BJ (cell line): ENCODE data around the gene NCOA1. TPM values are rescaled to one million over a fixed set of nuclear protein-coding genes. Genes with fewer than 3 reads are reported as not detected.
"Not testable (repeated sequence)": the region's sequence is repeated elsewhere in the genome, so short reads cannot be mapped to it uniquely, and the experiment has no call there.

ENCODE experiments used
- CTCF ChIA-PET: fragments of 350-600 bp; formaldehyde crosslinking; extraction: SDS; loops from one replicate; lab custom pipeline; 2021; ENCODE audit warnings: antibody characterized with exemption, inconsistent platforms; lab: Yijun Ruan, JAX
- POLR2A ChIA-PET: fragments of 300-600 bp; sonication (Branson Sonifier 250); formaldehyde crosslinking; extraction: SDS; loops from one replicate; lab custom pipeline; 2021; ENCODE audit warnings: antibody characterized with exemption; lab: Charles Lee
- DNase-seq: peaks from one replicate; pipeline ENCODE4 v3.0.0-alpha.2; 2011; ENCODE audit warnings: low read depth
- H3K27me3 ChIP-seq: 2 replicates; pipeline ENCODE4 v1.6.0; 2011; ENCODE audit warnings: low read length; ENCODE audit not compliant: control insufficient read depth, insufficient read depth
- H3K36me3 ChIP-seq: 2 replicates; pipeline ENCODE4 v1.5.1; 2011; ENCODE audit warnings: low read length; ENCODE audit not compliant: control insufficient read depth, insufficient read depth
- H3K4me3 ChIP-seq: 2 replicates; pipeline ENCODE4 v1.5.1; 2011; ENCODE audit warnings: low read depth, mild to moderate bottlenecking, control low read depth, low read length
- CTCF ChIP-seq: IDR thresholded peaks from 2 replicates; pipeline ENCODE4 v1.5.1; 2011; ENCODE audit warnings: low read depth, mild to moderate bottlenecking, control low read depth, inconsistent platforms, low read length, moderate library complexity; ENCODE audit not compliant: insufficient read depth
- polyA plus RNA-seq: library from polyadenylated mRNA; depleted of rRNA; stranded (reverse); fragments of >200 nt; gene quantifications from 2 replicates; pipeline ENCODE4 v1.2.3, GENCODE V29; 2011

NCOA1 gene
- polyA plus RNA-seq, 1 experiment, result 16.0 TPM

- ChIA-PET POLR2A (no interaction called here), CTCF (no interaction called here)
- H3K36me3 ChIP-seq, result no peaks in the 10 kb centered on the region
- no peak for DNase-seq
- no peak for TF ChIP-seq CTCF
- H3K27me3 ChIP-seq, result no peaks in the 10 kb centered on the region
- no peak overlapping the region for H3K4me3 ChIP-seq
Measured at GRCh38 chr2:24576617-24577016, 85.6 kb downstream of the NCOA1 start.

- Histone ChIP-seq H3K27me3 (no peaks in the 10 kb centered on the region), H3K36me3 (no peaks in the 10 kb centered on the region), H3K4me3 (no peak overlapping the region)
- DNase-seq, result no peak
- CTCF ChIA-PET, result no interaction called here
- POLR2A ChIA-PET, result no interaction called here
- no peak for TF ChIP-seq CTCF
Measured at GRCh38 chr2:24577481-24577880, 86.4 kb downstream of the NCOA1 start.

- Histone ChIP-seq H3K36me3 (no peaks in the 10 kb centered on the region), H3K4me3 (no peak overlapping the region), H3K27me3 (no peaks in the 10 kb centered on the region)
- ChIA-PET POLR2A (no interaction called here), CTCF (interaction anchor here (0.7 kb wide), 1 partner anchor 214 kb away, joined by 4 read pairs; the partner anchor contains the start of genes CENPO and PTRHD1)
- DNase-seq, result no peak
- no peak for TF ChIP-seq CTCF
Measured at GRCh38 chr2:24579053-24579803, 88.2 kb downstream of the NCOA1 start.

- no peak for TF ChIP-seq CTCF
- Histone ChIP-seq H3K27me3 (no peaks in the 10 kb centered on the region), H3K4me3 (no peak overlapping the region), H3K36me3 (no peaks in the 10 kb centered on the region)
- ChIA-PET CTCF (interaction anchor here (0.6 kb wide), 1 partner anchor 135 kb away, joined by 3 read pairs; no protein-coding TSS in a partner anchor), POLR2A (no interaction called here)
- DNase-seq, result no peak
Measured at GRCh38 chr2:24580561-24580960, 89.5 kb downstream of the NCOA1 start.

GRCh38 chr2:24581971-24582370, 90.9 kb downstream of the NCOA1 start:
- DNase-seq, CTCF ChIA-PET, POLR2A ChIA-PET, H3K4me3 ChIP-seq, H3K27me3 ChIP-seq, H3K36me3 ChIP-seq: not testable (repeated sequence)
